PC-3 (cell line): Measurements from ENCODE around the gene NBPF12. TPM values are rescaled to one million over a fixed set of nuclear protein-coding genes. Genes with fewer than 3 reads are reported as not detected.
"Not testable (repeated sequence)": the region's sequence is repeated elsewhere in the genome, so short reads cannot be mapped to it uniquely, and the experiment has no call there.

ENCODE experiments used
- ATAC-seq: fragments of 200-7000 bp; cut with Tn5 transposase; 2 replicates; pipeline ENCODE4 v1.9.1; 2020; ENCODE audit warnings: mild to moderate bottlenecking, moderate library complexity
- BruUV-seq: library from RNA; stranded (reverse); fragments of 400-500 nt; replicated peaks from 2 replicates; lab custom pipeline; 2021; lab: Mats Ljungman, UMichigan
- CTCF ChIA-PET: fragments of 300-600 bp; sonication (Branson Sonifier 250); formaldehyde crosslinking; loops from one replicate; lab custom pipeline; 2022; ENCODE audit warnings: antibody characterized with exemption; lab: Charles Lee
- POLR2A ChIA-PET: fragments of 300-600 bp; sonication (Branson Sonifier 250); formaldehyde crosslinking; loops from one replicate; lab custom pipeline; 2022; ENCODE audit warnings: antibody characterized with exemption; ENCODE audit not compliant: unreplicated experiment; lab: Charles Lee
- DNase-seq: peaks from one replicate; pipeline ENCODE4 v3.0.0-alpha.2; 2015
- H2AFZ ChIP-seq: fragments of 300-600 bp; sonication (generic); 2 replicates; pipeline ENCODE4 v1.6.0; 2016; ENCODE audit warnings: antibody characterized with exemption, low read length
- H3F3A ChIP-seq: fragments of 300-600 bp; sonication (generic); one replicate; pipeline ENCODE4 v1.6.0; 2017; ENCODE audit warnings: antibody characterized with exemption, low read length, control low read depth, mild to moderate bottlenecking; ENCODE audit not compliant: unreplicated experiment
- H3K27ac ChIP-seq: fragments of 300-600 bp; sonication (generic); 2 replicates; pipeline ENCODE4 v1.5.1; 2016; ENCODE audit warnings: mild to moderate bottlenecking, low read length
- H3K27me3 ChIP-seq: fragments of 300-600 bp; sonication (generic); 2 replicates; pipeline ENCODE4 v1.6.1; 2016; ENCODE audit warnings: low read length, mixed read lengths
- H3K36me3 ChIP-seq: fragments of 300-600 bp; sonication (generic); 2 replicates; pipeline ENCODE4 v1.6.1; 2016; ENCODE audit warnings: low read depth, mixed run types, low read length, mixed read lengths
- H3K4me1 ChIP-seq: fragments of 300-600 bp; sonication (generic); 2 replicates; pipeline ENCODE4 v1.5.1; 2016; ENCODE audit warnings: low read length; ENCODE audit not compliant: insufficient read depth
- H3K4me2 ChIP-seq: fragments of 300-600 bp; sonication (generic); 2 replicates; pipeline ENCODE4 v1.6.0; 2016; ENCODE audit warnings: low read length
- H3K4me3 ChIP-seq: fragments of 300-600 bp; sonication (generic); 2 replicates; pipeline ENCODE4 v1.5.1; 2016; ENCODE audit warnings: mild to moderate bottlenecking, low read length, mixed read lengths
- H3K79me2 ChIP-seq: fragments of 300-600 bp; sonication (generic); 2 replicates; pipeline ENCODE4 v1.6.1; 2017; ENCODE audit warnings: low read length, mixed read lengths
- H3K9ac ChIP-seq: fragments of 300-600 bp; sonication (generic); 2 replicates; pipeline ENCODE4 v1.6.0; 2016; ENCODE audit warnings: mild to moderate bottlenecking, low read length
- H3K9me2 ChIP-seq: fragments of 300-600 bp; sonication (generic); replicated peaks from 2 replicates; pipeline ENCODE4 v1.6.1; 2016; ENCODE audit warnings: mixed run types, low read length, mixed read lengths
- H3K9me3 ChIP-seq: fragments of 300-600 bp; sonication (generic); 2 replicates; pipeline ENCODE4 v1.6.1; 2016; ENCODE audit warnings: low read length, mixed read lengths
- H4K20me1 ChIP-seq: fragments of 300-600 bp; sonication (generic); 2 replicates; pipeline ENCODE4 v1.6.1; 2016; ENCODE audit warnings: low read length, mixed read lengths
- intact Hi-C: fragments of 100-400 bp; cut with micrococcal nuclease; formaldehyde crosslinking; loops from 2 replicates; pipeline ENCODE4 v1.9.0; 2023
- total RNA-seq: library from RNA; depleted of rRNA; stranded (reverse); fragments of >200 nt; gene quantifications from 2 replicates; pipeline ENCODE4 v1.2.3, GENCODE V29; 2014

The NBPF12 gene
- total RNA-seq, 1 experiment from 2014 or later: 7.8 TPM

- POLR2A ChIA-PET, DNase-seq, H3K27me3 ChIP-seq, H4K20me1 ChIP-seq, CTCF ChIA-PET, H3F3A ChIP-seq, H3K4me2 ChIP-seq, H3K27ac ChIP-seq, H3K9ac ChIP-seq, ATAC-seq, BruUV-seq, H3K79me2 ChIP-seq, H3K4me1 ChIP-seq, intact Hi-C loops, H3K9me2 ChIP-seq, H3K9me3 ChIP-seq, H2AFZ ChIP-seq, H3K4me3 ChIP-seq, H3K36me3 ChIP-seq: not testable (repeated sequence)
These were observed 17.3 kb upstream of the NBPF12 start for GRCh38 chr1:146920811-146921210.

GRCh38 chr1:146922614-146923013, 15.5 kb upstream of the NBPF12 start:
- H3K27ac ChIP-seq, H3K9ac ChIP-seq, BruUV-seq, DNase-seq, H3K9me2 ChIP-seq, ATAC-seq, H3K4me2 ChIP-seq, H3F3A ChIP-seq, H3K4me3 ChIP-seq, H3K9me3 ChIP-seq, POLR2A ChIA-PET, H3K4me1 ChIP-seq, H3K27me3 ChIP-seq, intact Hi-C loops, H2AFZ ChIP-seq, CTCF ChIA-PET, H4K20me1 ChIP-seq, H3K36me3 ChIP-seq, H3K79me2 ChIP-seq: not testable (repeated sequence)

GRCh38 chr1:146924106-146924505, 14.0 kb upstream of the NBPF12 start:
- H3K9ac ChIP-seq, H2AFZ ChIP-seq, H3K9me3 ChIP-seq, H3K4me3 ChIP-seq, DNase-seq, ATAC-seq, BruUV-seq, H4K20me1 ChIP-seq, CTCF ChIA-PET, H3K4me1 ChIP-seq, H3K27me3 ChIP-seq, intact Hi-C loops, H3K79me2 ChIP-seq, H3K36me3 ChIP-seq, H3F3A ChIP-seq, H3K9me2 ChIP-seq, POLR2A ChIA-PET, H3K27ac ChIP-seq, H3K4me2 ChIP-seq: not testable (repeated sequence)

GRCh38 chr1:146926413-146926812, 11.7 kb upstream of the NBPF12 start:
- H3K27ac ChIP-seq, H3K9me2 ChIP-seq, H3F3A ChIP-seq, DNase-seq, H3K9ac ChIP-seq, BruUV-seq, H3K36me3 ChIP-seq, POLR2A ChIA-PET, H3K4me2 ChIP-seq, H2AFZ ChIP-seq, H3K79me2 ChIP-seq, ATAC-seq, H4K20me1 ChIP-seq, CTCF ChIA-PET, H3K4me3 ChIP-seq, H3K4me1 ChIP-seq, H3K9me3 ChIP-seq, H3K27me3 ChIP-seq, intact Hi-C loops: not testable (repeated sequence)

- BruUV-seq, intact Hi-C loops: not testable (repeated sequence)
These were observed 7.9 kb upstream of the NBPF12 start for GRCh38 chr1:146930225-146930624.

GRCh38 chr1:146934390-146935223, 3.5 kb upstream of the NBPF12 start:
- H3K36me3 ChIP-seq, intact Hi-C loops, DNase-seq, H3K27me3 ChIP-seq, H3K9me2 ChIP-seq, BruUV-seq, H3K4me3 ChIP-seq, ATAC-seq, H2AFZ ChIP-seq, H3K27ac ChIP-seq, H4K20me1 ChIP-seq, POLR2A ChIA-PET, H3K9me3 ChIP-seq, H3K79me2 ChIP-seq, H3F3A ChIP-seq, H3K4me1 ChIP-seq, CTCF ChIA-PET, H3K4me2 ChIP-seq, H3K9ac ChIP-seq: not testable (repeated sequence)

More at GRCh38 chr1:146930225-146930624, 7.9 kb upstream of the NBPF12 start:
- POLR2A ChIA-PET, H3K4me1 ChIP-seq, H3K9me2 ChIP-seq, H3K4me3 ChIP-seq, CTCF ChIA-PET, DNase-seq, H4K20me1 ChIP-seq, H3K4me2 ChIP-seq, H3F3A ChIP-seq, H2AFZ ChIP-seq, H3K36me3 ChIP-seq, H3K79me2 ChIP-seq, ATAC-seq, H3K9ac ChIP-seq, H3K27me3 ChIP-seq, H3K27ac ChIP-seq, H3K9me3 ChIP-seq: not testable (repeated sequence)
